Activated CD4-positive, alpha-beta T cell treated with anti-CD3 and anti-CD28 coated beads for 1 hour (primary cell): Measurements from ENCODE around the gene ERC2.

ENCODE experiments used
- DNase-seq: peaks from one replicate; pipeline ENCODE4 v3.0.0-alpha.2; 2020

Gene ERC2

GRCh38 chr3:56424336-56424735 lies 43.9 kb downstream of the ERC2 start:
- DNase-seq, result no peak

GRCh38 chr3:56423661-56424099 lies 44.6 kb downstream of the ERC2 start:
- no peak for DNase-seq

- no peak for DNase-seq
Measured at GRCh38 chr3:56422316-56422715, 46.0 kb downstream of the ERC2 start.

GRCh38 chr3:56421205-56421604 lies 47.1 kb downstream of the ERC2 start:
- no peak for DNase-seq

- no peak for DNase-seq
Measured at GRCh38 chr3:56415652-56416051, 52.6 kb downstream of the ERC2 start.

GRCh38 chr3:56413911-56414310 lies 54.4 kb downstream of the ERC2 start:
- DNase-seq, result no peak

- DNase-seq, result no peak
Measured at GRCh38 chr3:56411166-56411565, 57.1 kb downstream of the ERC2 start.

- no peak for DNase-seq
Measured at GRCh38 chr3:56410576-56410975, 57.7 kb downstream of the ERC2 start.

- no peak for DNase-seq
Measured at GRCh38 chr3:56409790-56410189, 58.5 kb downstream of the ERC2 start.

GRCh38 chr3:56408761-56409196 lies 59.5 kb downstream of the ERC2 start:
- DNase-seq, result no peak

GRCh38 chr3:56406826-56407515 lies 61.3 kb downstream of the ERC2 start:
- DNase-seq, result no peak

- DNase-seq, result no peak
Measured at GRCh38 chr3:56404884-56405283, 63.4 kb downstream of the ERC2 start.

- no peak for DNase-seq
Measured at GRCh38 chr3:56398659-56399058, 69.6 kb downstream of the ERC2 start.

GRCh38 chr3:56397798-56398197 lies 70.5 kb downstream of the ERC2 start:
- no peak for DNase-seq

GRCh38 chr3:56389183-56389830 lies 79.0 kb downstream of the ERC2 start:
- no peak for DNase-seq

- DNase-seq, result no peak
Measured at GRCh38 chr3:56383092-56383491, 85.2 kb downstream of the ERC2 start.

GRCh38 chr3:56379723-56380287 lies 88.5 kb downstream of the ERC2 start:
- DNase-seq, result no peak

GRCh38 chr3:56375654-56376053 lies 92.6 kb downstream of the ERC2 start:
- DNase-seq, result no peak

GRCh38 chr3:56373386-56373785 lies 94.9 kb downstream of the ERC2 start:
- no peak for DNase-seq

- no peak for DNase-seq
Measured at GRCh38 chr3:56370991-56371775, 97.1 kb downstream of the ERC2 start.

- no peak for DNase-seq
Measured at GRCh38 chr3:56369914-56370313, 98.4 kb downstream of the ERC2 start.

- DNase-seq, result no peak
Measured at GRCh38 chr3:56368846-56369245, 99.4 kb downstream of the ERC2 start.

GRCh38 chr3:56366641-56367162 lies 101.6 kb downstream of the ERC2 start:
- DNase-seq, result no peak
